Erythroblast (primary cell): ENCODE results near the gene RASA2.

ENCODE experiments used
- GATA1 ChIP-seq: IDR thresholded peaks from 2 replicates; pipeline ENCODE4 v1.6.1; 2011; ENCODE audit warnings: low read depth, mild to moderate bottlenecking, control low read depth, low read length, moderate library complexity
- POLR2A ChIP-seq: IDR thresholded peaks from 2 replicates; pipeline ENCODE4 v1.6.1; 2011; ENCODE audit warnings: mild to moderate bottlenecking, low read length

DNA sequence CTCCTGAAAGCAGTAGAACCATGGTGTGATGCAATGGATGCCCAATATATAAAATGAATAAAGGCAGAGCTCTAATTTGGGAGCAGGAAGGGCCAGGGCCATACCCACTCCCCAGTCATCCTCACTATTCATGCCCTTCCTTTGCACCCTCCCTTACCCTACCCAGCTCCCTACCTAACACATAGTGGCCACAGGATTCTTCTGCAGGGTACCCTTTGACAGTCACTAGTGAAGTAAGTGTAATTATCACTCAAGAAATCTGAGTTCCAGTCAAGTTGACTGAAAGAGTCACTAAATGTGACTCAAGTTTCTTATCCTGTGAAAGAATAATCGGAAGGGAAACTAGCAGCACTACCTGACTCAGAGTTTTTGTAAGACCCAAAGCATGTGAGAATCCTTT is 69.2 kb downstream of the RASA2 start:
- no peak for TF ChIP-seq POLR2A
- no peak for TF ChIP-seq GATA1
